Prostate gland (tissue), 2 donors: ENCODE data around the gene DES.

ENCODE experiments used
- POLR2A ChIP-seq: fragments of 450-650 bp; IDR thresholded peaks from one replicate; pipeline ENCODE4 v1.6.1; 2016; ENCODE audit warnings: antibody characterized with exemption, mild to moderate bottlenecking
- POLR2AphosphoS5 ChIP-seq: sonication (generic); formaldehyde crosslinking; IDR thresholded peaks from one replicate; pipeline ENCODE4 v1.6.1; 2017; ENCODE audit warnings: antibody characterized with exemption
- TF ChIP-seq, protein P1 (sequence below), 4 experiments: fragments of 200-600 bp in 2 of 4; fragments of 450-650 bp in 2 of 4; sonication (generic) in 2 of 4; IDR thresholded peaks; 1 replicate in 3 of 4; 2 replicates in 1 of 4; pipeline ENCODE4 v1.5.1; 2016 to 2019; ENCODE audit warnings: antibody characterized with exemption in 4 of 4, mild to moderate bottlenecking in 2 of 4, moderate library complexity in 2 of 4

DNA sequence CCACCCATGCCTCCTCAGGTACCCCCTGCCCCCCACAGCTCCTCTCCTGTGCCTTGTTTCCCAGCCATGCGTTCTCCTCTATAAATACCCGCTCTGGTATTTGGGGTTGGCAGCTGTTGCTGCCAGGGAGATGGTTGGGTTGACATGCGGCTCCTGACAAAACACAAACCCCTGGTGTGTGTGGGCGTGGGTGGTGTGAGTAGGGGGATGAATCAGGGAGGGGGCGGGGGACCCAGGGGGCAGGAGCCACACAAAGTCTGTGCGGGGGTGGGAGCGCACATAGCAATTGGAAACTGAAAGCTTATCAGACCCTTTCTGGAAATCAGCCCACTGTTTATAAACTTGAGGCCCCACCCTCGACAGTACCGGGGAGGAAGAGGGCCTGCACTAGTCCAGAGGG lies 803 bp upstream of the DES start:
- TF ChIP-seq, protein P1, sequence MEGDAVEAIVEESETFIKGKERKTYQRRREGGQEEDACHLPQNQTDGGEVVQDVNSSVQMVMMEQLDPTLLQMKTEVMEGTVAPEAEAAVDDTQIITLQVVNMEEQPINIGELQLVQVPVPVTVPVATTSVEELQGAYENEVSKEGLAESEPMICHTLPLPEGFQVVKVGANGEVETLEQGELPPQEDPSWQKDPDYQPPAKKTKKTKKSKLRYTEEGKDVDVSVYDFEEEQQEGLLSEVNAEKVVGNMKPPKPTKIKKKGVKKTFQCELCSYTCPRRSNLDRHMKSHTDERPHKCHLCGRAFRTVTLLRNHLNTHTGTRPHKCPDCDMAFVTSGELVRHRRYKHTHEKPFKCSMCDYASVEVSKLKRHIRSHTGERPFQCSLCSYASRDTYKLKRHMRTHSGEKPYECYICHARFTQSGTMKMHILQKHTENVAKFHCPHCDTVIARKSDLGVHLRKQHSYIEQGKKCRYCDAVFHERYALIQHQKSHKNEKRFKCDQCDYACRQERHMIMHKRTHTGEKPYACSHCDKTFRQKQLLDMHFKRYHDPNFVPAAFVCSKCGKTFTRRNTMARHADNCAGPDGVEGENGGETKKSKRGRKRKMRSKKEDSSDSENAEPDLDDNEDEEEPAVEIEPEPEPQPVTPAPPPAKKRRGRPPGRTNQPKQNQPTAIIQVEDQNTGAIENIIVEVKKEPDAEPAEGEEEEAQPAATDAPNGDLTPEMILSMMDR (IDR thresholded peaks at IDR 0.05) = no peak
- TF ChIP-seq POLR2A (no peak), POLR2AphosphoS5 (no peak)
